Suprapubic skin (tissue), 4 donors: ENCODE data around the gene NRF1. TPM values are rescaled to one million over a fixed set of nuclear protein-coding genes. Genes with fewer than 3 reads are reported as not detected.

ENCODE experiments used
- DNase-seq, 2 donors: peaks; one replicate each; pipeline ENCODE4 v3.0.0-alpha.2; 2019; ENCODE audit warnings: low spot score in 2 of 2
- H3K27ac ChIP-seq: fragments of 200-600 bp; sonication (generic); one replicate; pipeline ENCODE4 v1.5.1; 2019
- H3K27me3 ChIP-seq: fragments of 200-600 bp; sonication (generic); one replicate; pipeline ENCODE4 v1.5.1; 2019
- H3K36me3 ChIP-seq: fragments of 200-600 bp; sonication (generic); one replicate; pipeline ENCODE4 v1.5.1; 2019
- H3K4me1 ChIP-seq: fragments of 200-600 bp; sonication (generic); one replicate; pipeline ENCODE4 v1.5.1; 2019
- H3K4me3 ChIP-seq: fragments of 200-600 bp; sonication (generic); one replicate; pipeline ENCODE4 v1.5.1; 2019; ENCODE audit warnings: mild to moderate bottlenecking
- H3K9me3 ChIP-seq: fragments of 200-600 bp; sonication (generic); one replicate; pipeline ENCODE4 v1.5.1; 2019
- EP300 ChIP-seq: sonication (generic); formaldehyde crosslinking; IDR thresholded peaks from one replicate; pipeline ENCODE4 v1.6.1; 2017; ENCODE audit warnings: antibody characterized with exemption
- POLR2A ChIP-seq, 2 donors: fragments of 450-650 bp; IDR thresholded peaks; one replicate each; pipeline ENCODE4 v1.6.1; 2017; ENCODE audit warnings: antibody characterized with exemption in 2 of 2, mild to moderate bottlenecking in 2 of 2, moderate library complexity in 2 of 2
- POLR2AphosphoS5 ChIP-seq, 3 donors: sonication (generic); formaldehyde crosslinking; IDR thresholded peaks; one replicate each; pipeline ENCODE4 v1.6.1; 2017; ENCODE audit warnings: antibody characterized with exemption in 3 of 3
- WGBS: methylation state at CpG from one replicate; pipeline ENCODE4 v1.1.5; 2018; 5-methylcytosine and 5-hydroxymethylcytosine counted together
- total RNA-seq, 4 donors: library from RNA; depleted of rRNA; stranded (reverse); fragments of >200 nt; gene quantifications; one replicate each; pipeline ENCODE4 v1.1.0, GENCODE V29; 2016
- TF ChIP-seq, protein P1 (sequence below), 2 donors: fragments of 200-600 bp in 1 of 2; fragments of 450-650 bp in 1 of 2; sonication (generic) in 1 of 2; IDR thresholded peaks; one replicate each; pipeline ENCODE4 v1.5.1; 2016 to 2019; ENCODE audit warnings: antibody characterized with exemption in 2 of 2, mild to moderate bottlenecking in 1 of 2, moderate library complexity in 1 of 2

The NRF1 gene
- total RNA-seq, 4 donors from 2014 or later = 11.7 to 33.2 (median 15.5) TPM

DNA sequence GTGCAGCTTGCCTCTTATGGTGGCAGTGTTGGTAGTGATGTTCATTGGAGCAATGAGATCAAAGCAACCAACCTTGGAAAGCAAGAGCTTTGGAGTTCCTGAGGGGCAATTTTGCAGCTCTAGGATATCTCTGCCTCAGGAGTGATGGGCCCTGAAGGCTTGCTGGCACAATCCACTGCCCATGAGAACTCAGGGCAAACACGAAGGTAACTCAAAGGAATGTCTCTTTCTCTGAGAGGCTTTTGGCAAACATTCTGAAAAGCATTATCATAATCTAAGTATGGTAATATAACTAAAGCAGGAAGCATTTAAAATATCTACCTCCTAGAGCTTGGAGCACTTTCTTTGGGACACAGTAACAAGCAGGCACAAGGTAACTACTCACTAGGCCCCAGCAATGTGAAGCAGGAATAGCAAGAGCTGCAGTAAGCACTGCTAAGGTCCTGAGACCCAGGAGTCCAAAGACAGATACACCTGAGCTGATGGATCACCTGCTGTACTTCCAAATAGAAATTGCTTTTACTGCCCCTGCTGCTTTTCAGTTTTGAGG, 103.1 kb downstream of the NRF1 start:
- Histone ChIP-seq H3K27me3 (no peaks in the 10 kb centered on the region), H3K9me3 (no peaks in the 10 kb centered on the region), H3K4me3 (no peak overlapping the region), H3K27ac (no peak overlapping the region), H3K36me3 (peaks cover 88% of the 10 kb centered on the region), H3K4me1 (no peaks in the 10 kb centered on the region)
- 85% methylated on average over 1 of the region's 1 CpG for WGBS
- TF ChIP-seq POLR2AphosphoS5 (IDR thresholded peaks at IDR 0.05) (no peak), POLR2A (IDR thresholded peaks at IDR 0.05) (no peak)
- DNase-seq = no peak

DNA sequence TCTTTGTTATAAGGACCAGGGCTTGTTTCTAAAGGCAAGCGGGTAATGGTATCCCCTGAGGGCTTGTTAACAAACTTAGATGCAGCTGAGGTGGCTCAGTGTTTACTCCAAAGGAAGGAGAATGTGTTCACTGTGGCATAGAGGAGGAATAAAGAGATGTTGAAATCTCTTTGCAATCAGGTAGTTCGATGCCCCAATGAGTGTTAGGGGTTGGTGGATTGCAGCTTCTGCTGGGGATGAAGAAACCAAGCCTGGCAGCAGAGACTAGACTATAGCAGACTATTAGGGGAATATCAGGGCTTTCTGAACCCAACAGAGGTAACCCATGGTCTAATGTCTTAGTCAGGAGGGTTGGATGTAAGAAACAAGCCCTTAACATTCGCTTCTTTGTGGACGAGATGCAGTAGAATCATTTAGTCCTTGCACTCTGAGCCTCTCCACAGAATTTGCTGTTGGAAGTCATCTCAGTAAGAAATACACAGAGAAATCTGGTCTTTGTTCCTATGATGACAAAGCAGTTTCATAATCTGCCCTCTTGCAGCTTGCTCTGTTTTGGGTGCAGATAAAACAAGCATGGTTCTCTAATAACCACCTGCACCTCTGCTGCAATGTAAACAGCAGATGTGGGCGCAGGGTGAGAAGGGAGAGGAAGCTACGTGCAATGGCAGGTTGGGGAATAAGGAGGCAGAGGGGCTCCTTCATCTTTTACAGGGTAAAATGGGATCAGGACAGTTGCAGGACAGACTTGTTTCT, 108.6 kb downstream of the NRF1 start:
- WGBS = 83% methylated on average over 6 of the region's 6 CpGs
- H3K27ac ChIP-seq = no peak overlapping the region
- no peak for TF ChIP-seq POLR2AphosphoS5 (IDR thresholded peaks at IDR 0.05)
- no peak for TF ChIP-seq EP300
- no peak for TF ChIP-seq POLR2A (IDR thresholded peaks at IDR 0.05)
- TF ChIP-seq, protein P1, sequence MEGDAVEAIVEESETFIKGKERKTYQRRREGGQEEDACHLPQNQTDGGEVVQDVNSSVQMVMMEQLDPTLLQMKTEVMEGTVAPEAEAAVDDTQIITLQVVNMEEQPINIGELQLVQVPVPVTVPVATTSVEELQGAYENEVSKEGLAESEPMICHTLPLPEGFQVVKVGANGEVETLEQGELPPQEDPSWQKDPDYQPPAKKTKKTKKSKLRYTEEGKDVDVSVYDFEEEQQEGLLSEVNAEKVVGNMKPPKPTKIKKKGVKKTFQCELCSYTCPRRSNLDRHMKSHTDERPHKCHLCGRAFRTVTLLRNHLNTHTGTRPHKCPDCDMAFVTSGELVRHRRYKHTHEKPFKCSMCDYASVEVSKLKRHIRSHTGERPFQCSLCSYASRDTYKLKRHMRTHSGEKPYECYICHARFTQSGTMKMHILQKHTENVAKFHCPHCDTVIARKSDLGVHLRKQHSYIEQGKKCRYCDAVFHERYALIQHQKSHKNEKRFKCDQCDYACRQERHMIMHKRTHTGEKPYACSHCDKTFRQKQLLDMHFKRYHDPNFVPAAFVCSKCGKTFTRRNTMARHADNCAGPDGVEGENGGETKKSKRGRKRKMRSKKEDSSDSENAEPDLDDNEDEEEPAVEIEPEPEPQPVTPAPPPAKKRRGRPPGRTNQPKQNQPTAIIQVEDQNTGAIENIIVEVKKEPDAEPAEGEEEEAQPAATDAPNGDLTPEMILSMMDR (IDR thresholded peaks at IDR 0.05) = no peak
- DNase-seq = no peak
- no peaks in the 10 kb centered on the region for H3K27me3 ChIP-seq
- H3K4me3 ChIP-seq = no peak overlapping the region
- no peaks in the 10 kb centered on the region for H3K4me1 ChIP-seq
- no peaks in the 10 kb centered on the region for H3K9me3 ChIP-seq
- peaks cover 79% of the 10 kb centered on the region for H3K36me3 ChIP-seq

DNA sequence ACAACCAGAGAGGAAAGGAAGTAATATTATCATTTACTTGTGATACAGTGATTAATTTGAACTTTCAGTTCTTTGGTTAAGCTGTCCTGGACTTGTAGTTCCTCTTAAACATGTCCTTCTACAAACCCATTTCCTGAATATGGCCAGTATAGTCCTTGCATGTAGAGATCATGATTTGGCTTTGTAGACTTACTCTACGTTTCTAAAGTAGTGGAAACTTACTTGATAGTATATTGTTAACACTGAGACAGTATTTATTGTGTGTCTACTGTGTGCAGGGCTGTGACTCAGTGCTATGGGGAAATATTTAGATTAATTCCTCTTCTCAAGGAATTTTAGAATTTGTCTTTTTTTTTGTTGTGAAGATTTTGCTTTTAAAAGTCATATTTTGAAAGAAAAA, 109.5 kb downstream of the NRF1 start:
- no peak for TF ChIP-seq POLR2AphosphoS5 (IDR thresholded peaks at IDR 0.05)
- TF ChIP-seq POLR2A (IDR thresholded peaks at IDR 0.05) = no peak
- no peak for TF ChIP-seq EP300
- TF ChIP-seq, protein P1 (IDR thresholded peaks at IDR 0.05) = no peak
- Histone ChIP-seq H3K4me3 (no peak overlapping the region), H3K9me3 (no peaks in the 10 kb centered on the region), H3K27ac (no peak overlapping the region), H3K36me3 (peaks cover 87% of the 10 kb centered on the region), H3K4me1 (no peaks in the 10 kb centered on the region), H3K27me3 (no peaks in the 10 kb centered on the region)
- no peak for DNase-seq
- WGBS = 74% methylated on average over 1 of the region's 1 CpG

DNA sequence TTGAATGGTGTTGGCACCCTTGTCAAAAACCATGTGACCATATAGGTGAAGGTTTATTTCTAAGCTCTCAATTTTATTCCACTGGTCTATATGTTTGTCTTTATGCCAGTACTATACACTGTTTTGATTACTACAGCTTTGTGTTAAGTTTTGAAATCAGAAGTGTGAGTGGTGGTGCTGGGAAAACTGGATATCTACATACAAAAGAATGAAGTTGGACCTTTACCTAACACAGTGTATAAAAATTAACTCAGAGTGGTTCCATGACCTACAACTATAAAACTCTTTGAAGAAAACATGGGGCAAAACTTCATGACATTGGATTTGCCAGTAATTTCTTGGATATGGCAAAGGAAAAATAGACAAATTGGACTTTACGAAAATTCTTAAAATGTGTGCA, 112.2 kb downstream of the NRF1 start:
- WGBS = 100% methylated on average over 1 of the region's 1 CpG
- H3K9me3 ChIP-seq = no peaks in the 10 kb centered on the region

DNA sequence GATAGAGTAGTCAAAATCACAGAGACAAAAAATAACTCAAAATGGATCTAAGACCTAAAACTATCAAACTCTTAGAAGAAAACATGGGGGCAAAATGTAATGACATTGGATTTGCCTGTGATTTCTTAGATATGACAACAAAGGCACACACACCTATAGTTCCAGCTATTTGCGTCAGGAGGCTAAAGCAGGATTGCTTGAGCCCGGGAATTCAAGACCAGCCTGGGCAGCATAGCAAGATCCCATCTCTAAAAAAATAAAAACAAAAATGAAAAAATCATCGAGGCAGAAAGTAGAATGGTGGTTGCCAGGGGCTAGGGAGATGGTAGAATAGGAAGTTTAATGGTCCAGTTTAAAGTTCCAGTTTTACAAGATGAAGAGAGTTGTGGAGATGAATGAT, 113.3 kb downstream of the NRF1 start:
- WGBS = 95% methylated on average over 3 of the region's 3 CpGs
- no peaks in the 10 kb centered on the region for H3K9me3 ChIP-seq
- H3K4me1 ChIP-seq = no peaks in the 10 kb centered on the region
- DNase-seq = no peak
- no peaks in the 10 kb centered on the region for H3K27me3 ChIP-seq
- no peak overlapping the region for H3K27ac ChIP-seq
- TF ChIP-seq POLR2A (IDR thresholded peaks at IDR 0.05) (no peak), POLR2AphosphoS5 (IDR thresholded peaks at IDR 0.05) (no peak), EP300 (no peak)
- TF ChIP-seq, protein P1 (IDR thresholded peaks at IDR 0.05) = no peak
- no peak overlapping the region for H3K4me3 ChIP-seq
- H3K36me3 ChIP-seq = peaks cover 78% of the 10 kb centered on the region

More for the DNA sequence above, 112.2 kb downstream of the NRF1 start:
- H3K36me3 ChIP-seq = peaks cover 80% of the 10 kb centered on the region
- H3K27me3 ChIP-seq = no peaks in the 10 kb centered on the region
- H3K4me3 ChIP-seq = no peak overlapping the region
- H3K4me1 ChIP-seq = no peaks in the 10 kb centered on the region
- no peak for TF ChIP-seq POLR2A (IDR thresholded peaks at IDR 0.05)
- TF ChIP-seq, protein P1 (IDR thresholded peaks at IDR 0.05) = no peak
- TF ChIP-seq EP300 = no peak
- TF ChIP-seq POLR2AphosphoS5 (IDR thresholded peaks at IDR 0.05) = no peak
- H3K27ac ChIP-seq = no peak overlapping the region
- DNase-seq = no peak
